ENCODE measurements around the gene ZFYVE27.

Gene ZFYVE27

GRCh38 chr10:97714401-97715258, 22.3 kb upstream of the ZFYVE27 start:
- DNase-seq = peak; percentile 33 to 68

- DNase-seq = no peak
These were observed 21.6 kb upstream of the ZFYVE27 start for GRCh38 chr10:97715259-97715874.

GRCh38 chr10:97717627-97718026, 19.3 kb upstream of the ZFYVE27 start:
- DNase-seq = no peak

DNA sequence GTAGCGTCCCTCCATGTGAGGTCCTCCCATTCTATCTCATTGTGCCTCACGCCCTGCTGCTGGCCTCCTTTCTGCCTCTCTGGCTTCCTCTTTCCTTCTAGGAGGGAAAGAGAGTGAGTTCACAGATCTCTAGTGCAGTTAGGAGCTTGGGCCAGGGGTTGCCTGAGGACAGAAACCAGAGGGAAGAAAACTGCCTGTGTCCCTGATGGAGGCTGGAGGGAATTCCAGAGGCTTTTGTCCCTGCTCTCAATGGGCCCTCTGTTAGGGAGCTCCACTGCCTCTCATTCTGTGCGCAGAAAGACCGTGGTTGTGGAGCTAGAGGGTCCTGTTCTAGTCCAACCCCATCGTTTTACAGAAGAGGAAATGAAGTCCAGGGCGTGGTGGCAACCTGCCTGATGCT, 18.8 kb upstream of the ZFYVE27 start:
- DNase-seq = no peak

- no peak for DNase-seq
These were observed 18.2 kb upstream of the ZFYVE27 start for GRCh38 chr10:97718659-97719142.

DNA sequence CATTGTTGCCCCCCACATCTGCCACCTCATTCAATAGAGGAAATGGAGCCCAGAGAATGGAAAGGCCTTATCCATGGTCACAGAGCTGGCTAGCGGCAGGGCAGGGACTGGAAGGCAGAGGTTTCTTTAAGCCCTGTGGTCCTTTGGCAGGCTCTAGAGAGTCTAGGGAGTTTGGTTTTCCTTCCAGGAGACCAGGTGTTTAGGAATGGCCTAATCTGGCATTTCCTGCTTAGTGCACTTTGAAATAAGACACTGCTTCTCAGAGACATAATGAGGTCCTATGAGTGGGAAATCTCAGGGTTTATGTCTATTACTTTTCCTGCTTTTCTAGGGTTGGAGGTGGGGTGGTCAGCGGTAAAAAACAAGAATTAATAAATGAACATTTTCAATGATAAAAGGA, 17.3 kb upstream of the ZFYVE27 start:
- no peak for DNase-seq

DNA sequence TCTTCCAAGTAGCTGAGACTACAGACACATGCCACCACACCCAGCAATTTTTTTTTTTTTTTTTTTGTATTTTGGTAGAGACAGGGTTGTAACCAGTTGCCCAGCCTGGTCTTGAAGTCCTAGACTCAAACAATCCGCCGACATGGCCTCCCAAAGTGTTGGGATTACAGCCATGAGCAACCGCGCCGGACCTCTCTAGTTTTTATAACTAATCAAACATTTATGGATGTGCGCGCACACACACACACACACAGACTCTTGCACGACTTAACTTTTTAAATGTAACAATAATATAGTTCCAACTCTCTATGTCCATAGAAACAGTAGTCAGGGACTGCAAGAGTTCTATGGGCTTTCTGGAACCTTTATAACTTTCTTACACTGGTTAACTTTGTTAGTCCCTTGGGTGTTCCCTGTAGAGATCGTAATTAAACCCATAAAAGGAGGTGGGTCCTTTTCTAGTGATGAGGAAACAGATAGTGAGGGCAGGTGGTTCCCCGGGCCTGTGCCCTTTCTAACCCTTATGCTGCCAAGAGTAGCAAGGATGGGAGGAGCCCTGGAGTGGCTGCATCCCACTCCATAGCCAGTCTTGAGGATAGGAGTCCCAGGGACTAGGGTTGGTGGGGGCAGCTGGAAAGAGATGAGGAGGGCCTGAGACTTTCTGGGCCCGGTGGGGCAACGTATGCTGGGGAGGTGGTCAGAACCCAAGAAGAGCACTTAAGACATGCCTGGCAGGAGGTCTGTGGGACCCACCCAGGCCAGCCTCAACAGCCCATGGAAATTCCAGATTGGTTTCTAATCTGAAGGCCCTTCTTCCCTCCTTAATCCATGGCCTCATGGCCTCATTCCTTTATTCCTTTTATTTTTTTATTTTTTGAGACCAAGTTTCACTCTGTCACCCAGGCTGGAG, 14.8 kb upstream of the ZFYVE27 start:
- no peak for DNase-seq

GRCh38 chr10:97723001-97723400, 13.9 kb upstream of the ZFYVE27 start:
- no peak for DNase-seq

GRCh38 chr10:97724341-97724941, 12.5 kb upstream of the ZFYVE27 start:
- no peak for DNase-seq

GRCh38 chr10:97726636-97727178, 10.2 kb upstream of the ZFYVE27 start:
- DNase-seq = no peak

GRCh38 chr10:97729014-97729413, 7.9 kb upstream of the ZFYVE27 start:
- DNase-seq = no peak

DNA sequence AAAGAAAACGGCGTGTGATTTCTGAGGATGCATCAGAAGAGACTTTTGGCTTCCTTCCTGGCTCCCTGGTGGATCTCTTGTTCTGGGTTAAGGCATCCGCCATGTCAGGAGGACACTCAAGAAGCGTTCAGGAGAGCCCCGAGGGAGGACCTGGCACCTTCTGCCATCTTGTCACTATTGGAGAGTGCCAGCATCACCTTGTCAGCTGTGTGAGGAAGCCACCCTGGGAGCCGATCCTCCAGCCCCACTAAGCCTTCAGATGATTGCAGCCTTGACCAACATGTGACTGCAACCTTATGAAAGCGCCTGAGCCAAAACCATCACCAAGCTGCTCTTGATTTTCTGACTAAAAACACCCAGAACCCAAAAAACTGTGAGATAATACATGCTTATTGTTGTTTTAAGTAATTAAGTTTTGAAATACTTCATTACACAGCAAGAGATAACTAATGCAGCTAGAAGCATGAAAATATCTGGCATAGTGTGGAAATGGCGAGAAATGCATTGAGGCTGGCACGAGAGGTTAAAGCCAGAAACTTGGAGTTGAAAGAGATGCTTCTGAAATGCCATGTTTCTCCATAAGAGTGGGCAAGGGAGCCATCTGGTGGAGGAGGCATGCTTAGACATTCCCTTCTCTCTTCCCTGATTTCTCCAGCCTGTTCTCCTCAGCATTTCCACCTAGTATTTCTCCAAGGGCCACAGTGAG, 5.4 kb upstream of the ZFYVE27 start:
- peak in 1 of 2 donors; percentile 35 for DNase-seq

- DNase-seq = no peak
These were observed 4.9 kb upstream of the ZFYVE27 start for GRCh38 chr10:97732052-97732359.

GRCh38 chr10:97733256-97733655, 3.7 kb upstream of the ZFYVE27 start:
- DNase-seq = no peak

- DNase-seq = no peak
These were observed 2.9 kb upstream of the ZFYVE27 start for GRCh38 chr10:97734021-97734420.

DNA sequence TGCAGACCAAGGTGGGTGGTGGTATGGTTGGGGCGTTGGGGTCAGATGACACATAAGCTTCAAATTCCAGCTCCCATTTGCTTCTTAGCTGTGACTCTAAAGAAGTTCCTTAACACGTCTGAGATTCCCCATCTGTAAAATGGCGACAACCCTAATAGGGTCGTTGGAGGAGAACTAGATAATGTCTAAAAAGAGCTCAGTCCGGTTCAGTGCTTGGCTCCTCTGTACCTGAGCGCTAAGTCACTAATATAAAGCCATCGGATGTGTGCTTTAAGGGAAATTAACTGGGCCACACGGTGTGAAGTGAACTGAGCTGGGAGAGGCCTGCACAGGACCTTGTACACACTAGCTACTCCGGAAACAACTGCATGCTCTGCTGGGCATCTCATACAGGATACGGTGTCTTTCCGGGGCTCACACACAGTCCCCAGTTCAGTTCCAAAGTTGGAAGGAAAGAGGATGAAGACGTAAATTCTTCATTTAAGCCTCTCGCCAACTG, 476 bp upstream of the ZFYVE27 start:
- DNase-seq = no peak

DNA sequence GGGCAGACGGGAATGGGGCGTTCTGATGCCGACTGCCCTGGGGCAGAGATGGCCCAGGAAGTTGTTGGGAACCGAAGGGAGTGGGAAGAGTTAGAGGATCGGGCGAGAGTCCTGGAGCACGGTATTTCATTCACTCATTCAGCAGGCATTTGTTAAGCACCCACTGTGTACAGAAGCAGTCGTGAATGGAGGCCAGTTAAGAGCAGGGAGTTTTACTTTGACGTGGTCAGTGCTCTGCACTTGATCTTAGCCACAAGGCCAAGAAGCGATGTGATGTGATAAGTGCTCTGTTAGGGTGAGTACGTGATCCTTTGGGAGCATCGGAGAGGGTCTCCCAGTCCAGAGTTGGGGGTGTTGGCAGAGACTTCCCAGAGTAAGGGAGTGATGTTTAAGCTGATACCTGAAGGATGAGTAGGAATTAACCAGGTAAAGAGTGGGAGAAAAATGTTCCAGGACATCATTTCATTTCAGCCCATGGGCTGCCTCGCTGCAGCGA, 890 bp downstream of the ZFYVE27 start:
- no peak for DNase-seq

- DNase-seq = no peak
These were observed 1.7 kb downstream of the ZFYVE27 start for GRCh38 chr10:97738616-97739015.

DNA sequence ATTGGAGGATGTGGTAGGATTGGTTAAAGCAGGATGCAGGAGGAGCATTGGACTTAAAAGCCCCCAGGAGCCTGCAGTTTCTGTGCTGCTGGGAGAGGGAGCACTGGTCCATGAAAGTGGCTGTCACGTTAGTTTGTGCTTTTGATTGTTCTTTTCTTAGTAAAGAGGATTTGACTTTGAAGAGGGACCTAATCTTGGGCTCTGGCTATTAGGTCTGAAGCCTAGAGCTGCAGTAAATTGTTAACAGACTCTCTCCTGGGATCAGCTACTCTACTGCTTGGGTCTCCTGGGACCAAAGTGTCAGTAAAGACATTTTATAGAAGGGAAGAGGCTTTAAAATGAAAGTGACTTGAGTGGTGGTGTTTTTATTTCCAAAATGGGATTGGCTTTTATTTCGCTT, 3.7 kb downstream of the ZFYVE27 start:
- DNase-seq = no peak

GRCh38 chr10:97743169-97743943, 6.4 kb downstream of the ZFYVE27 start:
- no peak for DNase-seq

Measured in bone marrow (tissue), 2 donors.